Stimulated activated naive CD4-positive, alpha-beta T cell (primary cell): ENCODE results near the gene SCUBE2.

ENCODE experiments used
- DNase-seq, 6 experiments: peaks; one replicate each; lab custom pipeline; 2025; lab: John Stamatoyannopoulos, UW

Gene SCUBE2

GRCh38 chr11:9073466-9074225 lies 17.8 kb downstream of the SCUBE2 start:
- DNase-seq: no peak

GRCh38 chr11:9072626-9073176 lies 18.7 kb downstream of the SCUBE2 start:
- no peak for DNase-seq

GRCh38 chr11:9071692-9072091 lies 19.7 kb downstream of the SCUBE2 start:
- no peak for DNase-seq

- DNase-seq: no peak
Observed at GRCh38 chr11:9070749-9071491, 20.5 kb downstream of the SCUBE2 start.

GRCh38 chr11:9069862-9070470 lies 21.4 kb downstream of the SCUBE2 start:
- no peak for DNase-seq

- no peak for DNase-seq
Observed at GRCh38 chr11:9069256-9069655, 22.1 kb downstream of the SCUBE2 start.

- no peak for DNase-seq
Observed at GRCh38 chr11:9066433-9066925, 24.9 kb downstream of the SCUBE2 start.

- DNase-seq: no peak
Observed at GRCh38 chr11:9065607-9066432, 25.6 kb downstream of the SCUBE2 start.

GRCh38 chr11:9061807-9062206 lies 29.6 kb downstream of the SCUBE2 start:
- no peak for DNase-seq

- DNase-seq: no peak
Observed at GRCh38 chr11:9060700-9061111, 30.7 kb downstream of the SCUBE2 start.

GRCh38 chr11:9059406-9059805 lies 32.0 kb downstream of the SCUBE2 start:
- DNase-seq: no peak

- no peak for DNase-seq
Observed at GRCh38 chr11:9057888-9058287, 33.5 kb downstream of the SCUBE2 start.

GRCh38 chr11:9057007-9057406 lies 34.4 kb downstream of the SCUBE2 start:
- no peak for DNase-seq

GRCh38 chr11:9056467-9056866 lies 34.9 kb downstream of the SCUBE2 start:
- DNase-seq: no peak

- no peak for DNase-seq
Observed at GRCh38 chr11:9053316-9054035, 37.9 kb downstream of the SCUBE2 start.

GRCh38 chr11:9052316-9052715 lies 39.1 kb downstream of the SCUBE2 start:
- DNase-seq: no peak

- no peak for DNase-seq
Observed at GRCh38 chr11:9049959-9050358, 41.4 kb downstream of the SCUBE2 start.

GRCh38 chr11:9047964-9048523 lies 43.4 kb downstream of the SCUBE2 start:
- no peak for DNase-seq

- no peak for DNase-seq
Observed at GRCh38 chr11:9046481-9046880, 44.9 kb downstream of the SCUBE2 start.

- no peak for DNase-seq
Observed at GRCh38 chr11:9042488-9042887, 48.9 kb downstream of the SCUBE2 start.

GRCh38 chr11:9041747-9042146 lies 49.7 kb downstream of the SCUBE2 start:
- DNase-seq: no peak
